Stimulated activated CD4-positive, alpha-beta T cell treated with anti-CD3 and anti-CD28 coated beads, TNF-alpha, amount 100 ng/mL, for 48 hours (primary cell): ENCODE results near the gene APBA3.
A peak's percentile ranks its signal among the peaks of the same experiment; 100 is the strongest.

Experiments used
- DNase-seq, 3 donors: peaks; one replicate each; pipeline ENCODE4 v3.0.0-alpha.2; 2020; ENCODE audit warnings: low read depth in 3 of 3

Gene APBA3

GRCh38 chr19:3748965-3749364, 12.5 kb downstream of the APBA3 start:
- no peak for DNase-seq

- DNase-seq, result no peak
Observed at GRCh38 chr19:3746371-3747056, 15.0 kb downstream of the APBA3 start.

GRCh38 chr19:3745363-3746045, 16.0 kb downstream of the APBA3 start:
- no peak for DNase-seq

- DNase-seq, result no peak
Observed at GRCh38 chr19:3743486-3743885, 18.0 kb downstream of the APBA3 start.

GRCh38 chr19:3740431-3740830, 21.1 kb downstream of the APBA3 start:
- no peak for DNase-seq

GRCh38 chr19:3738477-3739220, 22.8 kb downstream of the APBA3 start:
- DNase-seq, result no peak

- no peak for DNase-seq
Observed at GRCh38 chr19:3737487-3738205, 23.8 kb downstream of the APBA3 start.

GRCh38 chr19:3736106-3736724, 25.3 kb downstream of the APBA3 start:
- no peak for DNase-seq

- DNase-seq, result no peak
Observed at GRCh38 chr19:3734310-3734600, 27.2 kb downstream of the APBA3 start.

- DNase-seq, result no peak
Observed at GRCh38 chr19:3733549-3734309, 27.8 kb downstream of the APBA3 start.

- no peak for DNase-seq
Observed at GRCh38 chr19:3732108-3732507, 29.4 kb downstream of the APBA3 start.

- no peak for DNase-seq
Observed at GRCh38 chr19:3730457-3730958, 31.0 kb downstream of the APBA3 start.

GRCh38 chr19:3725640-3726310, 35.7 kb downstream of the APBA3 start:
- DNase-seq, result no peak

GRCh38 chr19:3725121-3725520, 36.4 kb downstream of the APBA3 start:
- no peak for DNase-seq

- DNase-seq, result no peak
Observed at GRCh38 chr19:3723883-3724282, 37.6 kb downstream of the APBA3 start.

- DNase-seq, result no peak
Observed at GRCh38 chr19:3723110-3723488, 38.4 kb downstream of the APBA3 start.

GRCh38 chr19:3722443-3723109, 38.9 kb downstream of the APBA3 start:
- no peak for DNase-seq

- no peak for DNase-seq
Observed at GRCh38 chr19:3721887-3722442, 39.5 kb downstream of the APBA3 start.

- peak; percentile 80 to 87 (median 84) for DNase-seq
Observed at GRCh38 chr19:3721131-3721886, 40.2 kb downstream of the APBA3 start.
